ENCODE results near the gene TFR2. TPM values are rescaled to one million over a fixed set of nuclear protein-coding genes. Genes with fewer than 3 reads are reported as not detected.

TFR2 gene
- total RNA-seq, 1 experiment from 2014 or later = 0.29 TPM

- in situ Hi-C loops (cut with HindIII; ENCODE audit: low pct_unique_long_range_greater_than_20kb, low sequenced_read_pairs) = no loop called here
- DNase-seq (ENCODE audit: low read depth, low spot score) = peak; percentile 91
Observed at GRCh38 chr7:100626530-100627237, 14.7 kb downstream of the TFR2 start.

- in situ Hi-C loops (cut with HindIII; ENCODE audit: low pct_unique_long_range_greater_than_20kb, low sequenced_read_pairs) = no loop called here
Observed at GRCh38 chr7:100626055-100626454, 15.3 kb downstream of the TFR2 start.

GRCh38 chr7:100623951-100624824, 17.2 kb downstream of the TFR2 start:
- no peak for DNase-seq (ENCODE audit: low read depth, low spot score)
- in situ Hi-C loops (cut with HindIII; ENCODE audit: low pct_unique_long_range_greater_than_20kb, low sequenced_read_pairs) = no loop called here

More at GRCh38 chr7:100626055-100626454, 15.3 kb downstream of the TFR2 start:
- no peak for DNase-seq (ENCODE audit: low read depth, low spot score)

GRCh38 chr7:100621554-100621953, 19.8 kb downstream of the TFR2 start:
- in situ Hi-C loops (cut with HindIII; ENCODE audit: low pct_unique_long_range_greater_than_20kb, low sequenced_read_pairs) = no loop called here
- no peak for DNase-seq (ENCODE audit: low read depth, low spot score)

- no peak for DNase-seq (ENCODE audit: low read depth, low spot score)
Observed at GRCh38 chr7:100620804-100621203, 20.5 kb downstream of the TFR2 start.

GRCh38 chr7:100620239-100620638, 21.1 kb downstream of the TFR2 start:
- no peak for DNase-seq (ENCODE audit: low read depth, low spot score)
- in situ Hi-C loops (cut with HindIII; ENCODE audit: low pct_unique_long_range_greater_than_20kb, low sequenced_read_pairs) = no loop called here

More at GRCh38 chr7:100620804-100621203, 20.5 kb downstream of the TFR2 start:
- in situ Hi-C loops (cut with HindIII; ENCODE audit: low pct_unique_long_range_greater_than_20kb, low sequenced_read_pairs) = no loop called here

GRCh38 chr7:100614308-100614861, 27.0 kb downstream of the TFR2 start:
- in situ Hi-C loops (cut with HindIII; ENCODE audit: low pct_unique_long_range_greater_than_20kb, low sequenced_read_pairs) = no loop called here
- DNase-seq (ENCODE audit: low read depth, low spot score) = no peak

GRCh38 chr7:100613412-100614175, 27.8 kb downstream of the TFR2 start:
- in situ Hi-C loops (cut with HindIII; ENCODE audit: low pct_unique_long_range_greater_than_20kb, low sequenced_read_pairs) = no loop called here

GRCh38 chr7:100612730-100613390, 28.5 kb downstream of the TFR2 start:
- in situ Hi-C loops (cut with HindIII; ENCODE audit: low pct_unique_long_range_greater_than_20kb, low sequenced_read_pairs) = no loop called here
- peak; percentile 37 for DNase-seq (ENCODE audit: low read depth, low spot score)

More at GRCh38 chr7:100613412-100614175, 27.8 kb downstream of the TFR2 start:
- no peak for DNase-seq (ENCODE audit: low read depth, low spot score)

- DNase-seq (ENCODE audit: low read depth, low spot score) = peak; percentile 100
- in situ Hi-C loops (cut with HindIII; ENCODE audit: low pct_unique_long_range_greater_than_20kb, low sequenced_read_pairs) = no loop called here
Observed at GRCh38 chr7:100611983-100612729, 29.2 kb downstream of the TFR2 start, which contains the start of gene MOSPD3. Gene MOSPD3, plus strand, starts transcription at chr7:100612540. Its CDS starts 252 bp downstream, at chr7:100612792.

- in situ Hi-C loops (cut with HindIII; ENCODE audit: low pct_unique_long_range_greater_than_20kb, low sequenced_read_pairs) = no loop called here
- DNase-seq (ENCODE audit: low read depth, low spot score) = no peak
Observed at GRCh38 chr7:100609958-100610357, 31.4 kb downstream of the TFR2 start.

- in situ Hi-C loops (cut with HindIII; ENCODE audit: low pct_unique_long_range_greater_than_20kb, low sequenced_read_pairs) = no loop called here
- DNase-seq (ENCODE audit: low read depth, low spot score) = no peak
Observed at GRCh38 chr7:100607111-100607510, 34.2 kb downstream of the TFR2 start.

- in situ Hi-C loops (cut with HindIII; ENCODE audit: low pct_unique_long_range_greater_than_20kb, low sequenced_read_pairs) = no loop called here
- DNase-seq (ENCODE audit: low read depth, low spot score) = no peak
Observed at GRCh38 chr7:100606313-100606712, 35.0 kb downstream of the TFR2 start.

GRCh38 chr7:100604976-100605911, 36.1 kb downstream of the TFR2 start:
- in situ Hi-C loops (cut with HindIII; ENCODE audit: low pct_unique_long_range_greater_than_20kb, low sequenced_read_pairs) = no loop called here
- no peak for DNase-seq (ENCODE audit: low read depth, low spot score)
